ENCODE measurements around the gene CATSPER4.
A peak's percentile ranks its signal among the peaks of the same experiment; 100 is the strongest.

The CATSPER4 gene

DNA sequence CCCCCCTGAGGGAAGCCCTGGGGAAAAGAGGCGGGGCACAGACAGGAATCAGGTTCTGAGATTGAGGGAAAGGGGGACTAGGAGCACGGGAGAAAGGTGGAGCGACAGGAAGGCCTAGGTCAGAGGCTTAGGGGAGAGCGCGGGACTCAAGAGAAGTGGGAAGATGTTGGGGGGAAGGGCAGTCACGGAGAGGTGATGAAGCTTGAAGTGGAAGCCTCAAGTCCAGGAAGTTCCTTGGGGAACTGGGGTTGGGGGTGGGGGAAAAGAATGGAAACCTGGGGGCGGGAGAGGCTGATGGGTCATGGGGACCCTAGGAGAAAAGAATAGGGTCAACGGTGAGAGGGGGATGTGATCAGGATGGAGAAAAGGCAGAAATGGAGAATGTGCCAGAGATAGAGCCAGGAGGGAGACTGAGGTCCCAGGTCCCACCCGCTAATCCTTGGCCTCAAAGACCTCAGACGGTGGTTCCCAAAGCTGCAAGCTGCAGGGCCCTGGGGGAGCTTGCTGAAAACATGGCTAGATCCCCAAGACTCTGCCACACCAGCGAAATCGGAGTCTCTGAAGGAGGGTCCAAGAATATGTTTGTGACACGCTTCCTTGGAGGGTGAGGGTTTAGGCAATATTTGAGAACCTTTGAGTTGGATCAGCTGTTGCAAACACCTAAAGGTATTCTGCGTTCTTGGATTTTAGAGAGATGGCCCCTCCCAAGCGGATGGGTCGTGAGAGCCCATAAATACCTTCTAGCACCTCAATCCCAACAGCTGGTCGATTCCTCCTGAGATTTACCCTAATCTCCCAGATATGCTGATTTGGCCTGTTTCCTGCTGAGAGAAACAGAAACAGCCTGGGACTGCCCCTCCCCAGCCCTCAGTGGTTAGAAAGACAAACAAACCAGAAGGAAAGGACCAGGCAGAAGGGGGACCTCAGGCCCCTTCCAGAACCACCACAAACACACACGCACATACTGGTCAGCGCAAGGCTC lies 25.2 kb upstream of the CATSPER4 start:
- DNase-seq (ENCODE audit: low read depth): no peak

DNA sequence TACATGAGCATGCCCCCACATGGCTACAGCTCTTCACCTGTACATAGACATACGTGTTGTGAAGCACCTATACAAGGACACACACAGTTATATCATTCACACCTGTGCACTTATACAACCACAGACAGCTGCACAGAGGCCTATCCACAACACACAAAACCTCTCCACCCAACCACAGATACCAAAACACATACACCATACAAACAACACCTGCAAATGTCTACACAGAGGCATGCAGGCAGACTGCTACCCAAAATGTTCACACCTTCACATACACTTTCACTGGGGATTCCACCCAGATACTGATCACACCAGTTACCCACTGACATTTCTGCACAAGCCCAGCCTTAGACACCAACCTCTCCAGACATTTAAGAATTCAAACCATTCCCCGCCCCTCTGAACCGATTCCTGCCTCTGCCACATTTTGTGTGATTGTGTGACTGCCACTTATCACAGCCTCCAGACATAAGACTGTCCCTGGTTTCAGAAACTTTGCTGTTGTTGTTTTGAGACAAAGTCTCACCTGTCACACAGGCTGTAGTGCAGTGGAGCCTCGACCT lies 23.6 kb upstream of the CATSPER4 start:
- DNase-seq (ENCODE audit: low read depth): no peak

DNA sequence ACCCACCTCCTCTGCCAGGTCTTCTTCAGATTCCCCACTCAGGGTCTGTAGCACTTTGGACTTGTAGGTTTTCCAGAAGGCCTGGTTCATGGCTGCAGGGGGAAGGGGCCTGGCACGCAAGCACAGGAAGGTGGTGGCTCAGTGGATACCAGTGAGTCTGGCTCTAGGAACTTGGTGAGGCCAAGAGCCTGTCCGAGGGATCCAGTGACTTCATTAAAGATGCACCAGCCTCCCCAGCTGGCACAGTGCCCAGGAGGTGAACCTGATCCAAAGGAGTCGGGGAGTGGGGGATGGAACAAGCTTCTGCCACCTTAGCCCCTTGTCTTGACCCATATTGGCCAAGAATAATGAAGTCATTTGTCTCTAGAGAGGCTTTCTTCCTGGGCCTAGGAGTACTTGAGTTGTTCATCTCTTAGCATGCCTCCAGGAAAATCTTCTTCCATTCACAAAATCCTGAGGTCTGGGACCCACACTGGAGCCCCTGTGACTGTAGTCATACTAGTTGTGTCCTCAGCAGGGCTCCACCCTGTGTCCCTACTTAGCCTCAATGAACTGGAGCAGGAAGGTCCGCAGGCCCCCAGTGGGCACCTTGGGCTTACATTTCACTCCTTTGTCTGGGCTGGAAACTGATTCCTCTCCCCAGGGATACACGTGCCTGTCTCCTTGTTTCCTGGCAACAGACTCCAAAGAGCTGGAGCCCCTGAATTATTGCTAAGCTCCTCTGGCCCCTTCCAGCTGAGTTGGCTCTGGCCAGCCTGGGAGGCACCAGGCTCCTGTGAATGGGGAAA lies 21.8 kb upstream of the CATSPER4 start, which contains the start of gene C1orf232:
Gene C1orf232 (minus strand): TSS at position 554 of the 788 bp plus-strand sequence. CDS start 464 bp downstream, at position 90.
- no peak for DNase-seq (ENCODE audit: low read depth)

DNA sequence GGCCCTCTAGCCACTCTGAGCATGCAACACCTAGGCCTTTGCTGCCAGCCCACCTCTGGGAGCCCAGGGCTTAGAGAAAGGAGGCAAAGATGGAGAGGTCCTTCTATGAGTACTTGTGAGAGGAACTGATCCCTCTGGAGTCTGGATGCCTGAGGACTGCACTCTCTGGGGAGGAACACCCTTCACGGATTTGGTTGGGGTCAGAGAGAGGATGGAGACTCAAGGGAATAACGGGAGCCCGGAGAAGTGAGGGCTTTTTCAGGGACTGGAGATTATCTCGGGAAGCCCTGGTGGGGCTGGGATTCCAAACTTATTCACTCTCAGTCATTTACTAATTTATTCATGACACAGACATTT lies 21.2 kb upstream of the CATSPER4 start:
- no peak for DNase-seq (ENCODE audit: low read depth)

DNA sequence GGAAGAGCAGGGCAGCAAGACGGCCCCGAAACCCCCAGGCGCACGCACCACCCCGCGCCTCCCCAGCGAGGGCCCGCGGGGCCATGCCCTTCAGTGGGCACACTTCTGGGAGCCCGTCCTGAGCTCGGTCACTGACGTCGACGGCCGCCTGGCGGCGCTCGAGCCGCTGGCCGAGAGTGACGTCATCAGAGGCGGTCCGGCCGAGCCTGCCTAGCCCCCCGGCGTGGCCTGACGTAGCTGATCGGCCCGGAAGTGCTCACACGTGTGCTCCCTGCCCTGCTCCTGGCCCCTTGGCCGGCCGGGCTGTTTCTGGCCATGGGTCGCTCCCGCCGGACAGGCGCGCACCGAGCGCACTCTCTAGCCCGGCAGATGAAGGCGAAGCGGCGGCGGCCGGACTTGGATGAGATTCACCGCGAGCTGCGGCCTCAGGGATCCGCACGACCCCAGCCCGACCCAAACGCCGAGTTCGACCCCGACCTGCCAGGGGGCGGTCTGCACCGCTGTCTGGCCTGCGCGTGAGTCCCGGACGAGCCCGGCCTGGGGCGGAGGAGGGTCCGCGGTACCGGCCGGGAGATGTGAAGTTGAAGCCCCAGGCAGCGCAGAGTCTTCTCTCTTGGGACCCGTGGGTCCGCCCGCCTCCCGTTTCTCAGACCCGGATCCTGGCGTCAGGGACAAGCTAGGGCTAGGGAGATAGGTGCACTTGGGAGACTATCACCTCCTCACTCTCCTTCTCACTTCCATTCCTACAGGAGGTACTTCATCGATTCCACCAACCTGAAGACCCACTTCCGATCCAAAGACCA lies 20.5 kb upstream of the CATSPER4 start, which contains the start of gene ZNF593:
Gene ZNF593 (plus strand): TSS at position 240 of the 803 bp plus-strand sequence. CDS start 76 bp downstream, at position 316.
- peak; percentile 81 for DNase-seq (ENCODE audit: low read depth)

DNA sequence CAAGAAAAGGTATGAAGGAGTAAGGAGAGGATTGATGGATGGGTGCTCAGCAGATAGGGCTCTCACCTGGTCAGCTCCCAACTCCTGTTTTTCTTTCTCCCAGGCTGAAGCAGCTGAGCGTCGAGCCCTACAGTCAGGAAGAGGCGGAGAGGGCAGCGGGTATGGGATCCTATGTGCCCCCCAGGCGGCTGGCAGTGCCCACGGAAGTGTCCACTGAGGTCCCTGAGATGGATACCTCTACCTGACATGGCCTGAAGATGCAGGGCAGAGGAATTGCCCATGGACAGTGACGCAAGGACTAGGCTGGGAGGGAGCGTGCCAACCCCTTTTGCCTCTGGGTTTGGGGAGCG lies 20.0 kb upstream of the CATSPER4 start:
- DNase-seq (ENCODE audit: low read depth): no peak

DNA sequence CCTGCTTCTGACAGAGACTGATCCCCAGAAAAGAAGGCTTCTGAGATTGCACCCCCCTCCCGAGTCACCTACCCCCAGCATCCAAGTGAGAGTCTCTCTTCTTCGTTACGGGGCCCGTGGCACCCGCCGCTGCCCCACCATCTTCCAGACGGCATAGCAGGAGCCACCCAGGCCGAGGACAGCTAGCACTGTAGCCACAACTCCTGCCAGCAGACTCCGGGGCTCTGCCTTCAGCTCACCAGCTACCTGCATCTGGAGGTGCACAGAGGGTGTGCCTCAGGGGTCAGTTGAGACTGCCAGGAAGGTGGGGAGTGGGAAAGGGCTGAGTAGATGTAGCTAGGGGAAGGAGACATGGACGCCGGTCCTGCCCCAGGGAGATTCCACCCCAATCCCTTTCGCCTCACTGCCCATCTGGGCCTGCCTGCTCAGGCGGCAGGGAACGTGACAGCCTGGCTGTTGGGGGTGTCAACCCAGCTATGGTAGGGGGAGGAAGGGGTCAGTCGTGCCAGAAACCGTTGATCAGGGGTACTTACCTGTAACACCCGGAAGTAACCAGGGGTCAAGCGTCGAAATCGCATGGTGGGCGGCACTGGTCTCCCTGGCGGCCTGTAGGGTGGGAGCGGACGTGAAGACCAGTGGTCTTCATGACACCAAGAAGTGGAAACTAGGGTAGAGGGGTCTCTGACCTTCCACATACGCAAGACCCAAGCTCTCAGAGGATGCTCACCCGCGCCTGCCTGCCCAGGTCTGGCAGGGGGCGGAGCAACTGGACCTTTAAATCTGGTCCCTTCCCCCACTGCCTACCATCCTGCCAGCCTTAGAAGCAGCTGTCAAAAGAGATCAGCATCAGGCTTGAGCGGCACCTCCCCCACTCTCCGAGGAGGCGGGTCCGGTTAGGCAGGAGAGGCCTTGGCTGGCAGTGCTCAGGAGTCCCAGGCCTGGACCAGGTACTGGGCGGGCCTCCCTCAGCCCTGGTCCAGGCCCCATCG lies 19.0 kb upstream of the CATSPER4 start, which contains the start of gene ZNF593OS:
Gene ZNF593OS (minus strand): TSS at position 749 of the 989 bp plus-strand sequence. CDS start 171 bp downstream, at position 578.
- no peak for DNase-seq (ENCODE audit: low read depth)

DNA sequence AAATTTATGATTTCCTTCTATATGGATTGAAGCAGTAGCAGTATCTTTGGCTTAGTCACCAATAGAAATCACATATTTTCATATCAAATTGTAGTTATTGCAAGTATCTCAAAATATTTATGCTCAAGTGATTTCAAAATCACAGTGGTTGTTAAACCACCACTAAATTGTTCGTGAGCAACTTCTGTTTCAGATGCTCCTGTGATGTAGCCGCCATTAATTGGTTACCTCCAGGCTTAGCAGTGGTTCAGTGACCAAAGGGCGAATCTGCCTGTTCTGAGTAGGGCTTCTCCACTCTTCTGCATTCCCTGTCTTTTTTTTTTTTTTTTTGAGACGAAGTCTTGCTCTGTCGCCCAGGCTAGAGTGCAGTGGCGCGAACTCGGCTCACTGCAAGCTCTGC lies 15.1 kb upstream of the CATSPER4 start:
- DNase-seq (ENCODE audit: low read depth): no peak

DNA sequence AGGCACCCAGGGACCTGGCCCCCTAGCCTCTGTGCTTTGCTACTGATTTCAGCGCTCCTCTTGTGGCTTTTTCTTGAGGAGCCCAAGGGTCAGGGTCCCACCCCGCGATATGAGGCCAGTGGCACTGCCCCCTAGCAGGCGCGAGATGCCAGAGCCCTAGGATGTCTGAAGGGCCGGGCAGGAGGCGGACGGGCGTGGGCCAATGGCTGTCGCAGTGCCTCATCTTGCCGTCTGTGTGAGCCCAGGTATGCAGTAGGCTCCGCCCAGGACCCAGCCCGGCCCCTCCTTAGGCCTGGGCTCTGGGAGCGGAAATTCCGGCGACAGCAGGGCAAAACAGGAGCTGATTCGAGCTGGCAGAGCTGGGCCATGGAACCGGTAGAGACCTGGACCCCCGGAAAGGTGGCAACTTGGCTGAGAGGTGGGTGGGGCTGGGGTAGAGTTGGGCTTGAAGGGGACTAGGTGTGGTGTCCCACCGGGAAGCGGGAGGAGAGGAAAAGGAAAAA lies 13.2 kb upstream of the CATSPER4 start, which contains the start of gene CNKSR1:
Gene CNKSR1 (plus strand): TSS at position 310 of the 503 bp plus-strand sequence. CDS start 57 bp downstream, at position 367.
- DNase-seq (ENCODE audit: low read depth): no peak

DNA sequence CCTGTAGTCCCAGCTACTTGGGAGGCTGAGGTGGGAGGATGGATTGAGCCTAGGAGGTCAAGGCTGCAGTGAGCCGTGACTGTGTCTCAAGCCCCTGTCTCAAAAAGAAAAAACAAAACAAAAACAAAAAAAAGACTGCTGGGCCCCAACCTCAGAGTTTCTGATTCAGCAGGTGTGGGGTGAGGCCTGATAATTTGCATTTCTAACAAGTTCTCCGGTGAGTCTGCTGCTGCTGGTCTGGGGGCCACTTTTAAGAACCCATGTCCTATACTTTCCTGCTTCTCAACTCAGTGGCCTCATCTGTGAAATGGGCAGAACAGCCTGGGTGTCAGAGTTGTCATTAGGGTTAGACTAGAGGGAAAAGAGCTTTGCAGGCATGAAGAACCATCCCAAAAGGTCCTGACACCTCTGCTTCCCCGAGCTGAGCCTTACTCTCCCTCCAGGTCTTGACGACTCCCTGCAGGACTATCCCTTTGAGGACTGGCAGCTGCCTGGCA lies 10.3 kb upstream of the CATSPER4 start:
- DNase-seq (ENCODE audit: low read depth): no peak

DNA sequence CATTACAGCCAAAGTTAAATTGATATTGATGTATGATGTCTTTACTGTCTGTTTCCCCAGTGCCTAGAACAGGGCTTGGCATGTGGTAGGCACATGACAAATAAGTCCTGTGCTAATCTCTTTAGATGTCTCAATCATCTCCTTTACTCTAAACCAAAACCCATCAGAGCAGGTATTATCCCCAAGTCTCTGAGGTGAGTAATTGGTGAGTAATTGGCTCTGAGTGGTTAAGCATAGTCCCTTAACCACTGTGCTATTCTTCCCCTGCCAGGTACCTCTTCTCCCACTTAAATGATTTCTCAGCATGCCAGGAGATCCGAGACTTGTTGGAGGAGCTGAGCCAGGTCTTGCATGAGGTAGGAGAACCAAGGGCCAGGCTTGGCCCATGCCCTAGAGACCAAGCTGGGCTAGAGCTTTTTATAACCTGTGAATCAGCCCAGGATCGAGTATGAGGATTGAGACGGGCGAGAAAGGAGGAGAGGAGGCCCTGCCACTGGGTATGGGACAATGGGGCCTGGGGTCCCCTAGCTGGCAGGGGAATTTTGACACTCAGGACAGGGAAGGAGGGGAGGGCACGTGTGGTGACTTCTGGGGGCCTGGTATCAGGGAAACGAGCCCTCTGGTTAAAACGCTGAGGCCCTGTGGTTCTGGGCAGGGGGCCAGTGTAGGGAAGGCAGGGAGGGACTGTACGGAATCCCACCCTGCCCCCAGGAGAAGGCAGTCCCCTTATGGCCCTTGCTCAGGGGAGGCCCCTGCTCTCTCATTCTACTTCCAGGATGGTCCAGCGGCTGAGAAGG lies 8.6 kb upstream of the CATSPER4 start:
- no peak for DNase-seq (ENCODE audit: low read depth)

DNA sequence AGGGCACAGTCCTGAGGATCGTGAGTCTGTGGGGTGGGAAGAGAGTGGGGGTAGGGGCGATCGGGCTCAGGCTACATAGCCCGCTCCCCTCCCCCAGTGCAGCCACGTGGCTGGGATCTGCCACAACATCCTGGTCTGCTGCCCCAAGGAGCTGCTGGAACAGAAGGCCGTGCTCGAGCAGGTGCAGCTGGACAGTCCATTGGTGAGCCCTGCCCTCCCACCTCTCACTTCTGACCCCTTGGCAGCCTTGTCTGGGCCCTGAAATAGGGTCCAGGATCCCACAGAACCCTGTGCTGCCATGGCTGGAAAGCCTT lies 8.1 kb upstream of the CATSPER4 start:
- DNase-seq (ENCODE audit: low read depth): no peak

DNA sequence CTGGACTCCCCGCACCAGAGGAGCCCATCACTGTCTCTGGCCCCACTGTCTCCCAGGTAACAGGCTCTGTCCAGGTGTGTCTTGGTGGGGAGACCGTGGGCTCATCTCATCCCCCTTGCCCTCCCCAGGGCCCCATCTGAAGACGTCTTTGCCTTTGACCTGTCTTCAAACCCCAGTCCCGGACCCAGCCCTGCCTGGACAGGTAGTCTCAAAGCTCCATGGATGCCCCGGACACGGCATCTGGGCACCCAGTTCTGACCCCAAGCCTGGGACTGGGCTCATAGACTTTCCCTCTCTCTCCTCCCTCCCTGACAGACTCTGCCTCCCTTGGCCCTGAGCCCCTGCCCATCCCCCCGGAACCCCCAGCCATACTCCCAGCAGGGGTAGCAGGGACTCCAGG lies 6.3 kb upstream of the CATSPER4 start:
- no peak for DNase-seq (ENCODE audit: low read depth)

DNA sequence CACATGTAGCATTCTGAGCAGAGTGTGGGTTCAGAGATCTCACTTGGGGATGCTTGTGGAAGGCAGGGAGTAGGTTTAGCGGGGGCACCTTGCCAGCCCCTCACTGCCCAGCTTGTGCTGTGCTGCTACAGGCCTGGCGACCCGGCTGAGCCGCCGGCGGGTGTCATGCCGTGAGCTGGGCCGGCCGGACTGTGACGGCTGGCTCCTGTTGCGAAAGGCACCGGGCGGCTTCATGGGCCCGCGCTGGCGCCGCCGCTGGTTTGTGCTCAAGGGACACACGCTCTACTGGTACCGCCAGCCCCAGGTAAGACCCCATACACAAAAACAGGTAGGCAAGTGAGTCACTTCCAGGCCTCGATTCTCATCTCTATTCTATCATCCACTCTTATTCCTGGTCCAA lies 5.5 kb upstream of the CATSPER4 start:
- no peak for DNase-seq (ENCODE audit: low read depth)

DNA sequence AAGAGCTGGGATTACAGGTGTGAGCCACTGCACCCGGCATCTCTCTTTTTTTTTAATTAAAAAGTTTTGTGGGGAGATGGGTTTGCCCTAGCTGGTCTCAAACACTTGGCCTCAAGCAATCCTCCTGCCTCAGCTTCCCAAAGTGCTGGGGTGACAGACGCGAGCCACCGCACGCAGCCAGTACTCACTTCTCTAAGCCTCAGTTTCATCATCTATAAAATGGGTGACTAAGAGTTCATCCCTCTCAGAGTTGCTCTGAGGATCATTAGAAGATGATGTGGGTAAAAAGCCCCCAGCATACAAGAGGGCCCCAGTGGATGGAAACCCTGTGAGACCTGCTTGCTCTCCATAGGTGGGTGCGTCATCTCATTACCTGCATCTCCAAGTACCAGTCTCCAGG lies 2.5 kb upstream of the CATSPER4 start:
- DNase-seq (ENCODE audit: low read depth): no peak

DNA sequence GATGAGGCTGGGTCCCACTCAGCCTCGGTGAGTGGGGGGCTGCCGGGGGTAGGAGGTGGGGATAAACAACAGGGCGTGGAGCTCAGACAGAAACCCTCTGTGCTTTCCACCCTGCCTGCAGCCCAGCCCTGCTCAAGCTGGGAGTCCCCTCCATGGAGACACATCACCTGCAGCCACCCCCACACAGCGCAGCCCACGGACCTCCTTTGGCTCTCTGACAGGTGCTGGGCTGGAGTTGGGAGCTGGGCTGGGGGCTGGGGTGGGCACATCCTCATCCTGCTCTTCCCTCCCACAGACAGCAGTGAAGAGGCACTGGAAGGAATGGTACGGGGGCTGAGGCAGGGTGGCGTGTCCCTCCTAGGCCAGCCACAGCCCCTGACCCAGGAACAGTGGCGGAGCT lies 1.9 kb upstream of the CATSPER4 start:
- DNase-seq (ENCODE audit: low read depth): no peak

DNA sequence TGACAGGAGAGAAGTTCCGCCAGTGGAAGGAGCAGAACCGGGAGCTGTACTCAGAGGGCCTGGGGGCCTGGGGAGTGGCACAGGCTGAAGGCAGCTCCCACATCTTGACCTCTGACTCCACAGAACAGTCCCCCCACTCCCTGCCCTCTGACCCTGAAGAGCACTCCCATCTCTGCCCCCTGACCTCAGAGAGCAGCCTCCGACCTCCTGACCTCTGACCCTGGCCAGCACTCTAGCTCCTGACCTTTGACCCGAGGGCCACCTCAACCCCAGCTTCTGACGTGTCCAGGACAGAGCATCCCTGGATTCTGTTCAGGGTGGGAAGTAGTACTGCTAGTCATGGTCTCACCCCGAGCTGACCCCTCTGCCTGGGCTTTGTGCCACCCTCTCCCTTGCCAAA lies 1.1 kb upstream of the CATSPER4 start:
- DNase-seq (ENCODE audit: low read depth): no peak

DNA sequence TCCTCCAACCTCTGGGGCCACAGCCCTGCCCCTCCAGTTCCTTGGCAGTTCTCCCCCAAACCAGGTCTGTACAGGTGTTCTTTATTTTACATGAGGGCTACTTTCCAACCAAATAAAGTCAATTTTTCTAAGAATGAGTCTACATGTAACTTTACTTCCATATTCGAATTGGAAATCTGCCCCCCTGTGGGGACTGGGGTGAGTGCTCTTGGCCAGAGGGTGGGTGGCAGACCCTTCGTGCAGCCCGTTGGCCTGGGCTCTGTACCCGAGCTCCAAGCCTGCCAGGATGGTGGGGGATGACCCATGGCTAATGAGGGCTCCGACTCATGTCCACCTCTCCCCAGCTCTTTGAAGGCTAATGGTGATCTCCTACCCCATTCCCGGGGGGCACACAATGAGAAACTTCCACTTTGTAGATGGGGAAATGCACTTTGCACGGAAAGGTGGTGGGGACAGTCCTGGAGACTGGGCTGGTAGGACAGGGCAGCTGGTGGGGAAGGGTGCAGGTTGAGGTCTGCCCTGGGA lies 589 bp upstream of the CATSPER4 start:
- no peak for DNase-seq (ENCODE audit: low read depth)

DNA sequence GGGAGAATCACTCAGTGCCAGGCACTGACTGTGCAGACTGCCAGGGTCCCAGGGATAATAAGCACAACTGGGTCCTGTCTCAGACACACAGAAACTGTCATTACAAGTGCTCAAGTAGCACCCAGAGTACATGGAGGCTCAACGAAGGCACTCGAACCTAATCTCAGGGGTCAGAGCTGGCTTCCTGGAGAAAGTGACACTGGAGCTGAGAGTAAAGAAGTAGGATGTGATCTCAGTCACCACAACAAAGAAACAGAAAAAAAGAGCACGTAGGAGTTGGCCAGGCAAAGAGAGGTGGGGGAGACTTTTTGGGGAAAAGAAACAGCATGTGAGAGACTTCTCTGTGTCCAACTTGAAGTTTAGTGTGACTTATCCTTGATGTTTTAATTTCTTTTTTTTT lies 1.3 kb downstream of the CATSPER4 start:
- no peak for DNase-seq (ENCODE audit: low read depth)

Measured in stimulated activated CD8-positive, alpha-beta memory T cell treated with anti-CD3 and anti-CD28 coated beads, Interleukin-12 subunit alpha, Interleukin-12 subunit beta, amount 100 ng/mL, for 4 hours (primary cell).